ENCODE results near the gene MED12L. TPM values are rescaled to one million over a fixed set of nuclear protein-coding genes. Genes with fewer than 3 reads are reported as not detected.

Gene MED12L
- total RNA-seq: 1 to 10 TPM in 3 of 7 donors, under 1 TPM in 4; 0.65 to 2.4 (median 0.78) TPM
- polyA plus RNA-seq: under 1 TPM; 0.15 to 0.20 TPM
- long read RNA-seq, donor 1, partial matches to known transcripts: 0 of 5 reads
- long read RNA-seq, donor 1, other reads (novel, unspliced or antisense): 5 of 5 reads
- long read RNA-seq, donor 2: 0 reads
- long read RNA-seq, donor 3, partial matches to known transcripts: 0 of 2 reads
- long read RNA-seq, donor 3, other reads (novel, unspliced or antisense): 2 of 2 reads

GRCh38 chr3:151085227-151085888 is at the start of gene MED12L:
MED12L (plus strand) TSS chr3:151085664; CDS start chr3:151086927, 1,263 bp downstream.
- Histone ChIP-seq H3K36me3 (no peaks in the 10 kb centered on the region), H3K9me3 (no peaks in the 10 kb centered on the region), H3K4me1 (ENCODE audit: insufficient read depth) (peaks cover 3% of the 10 kb centered on the region), H3K4me3 (peak within 1 kb of the TSS; percentile 78), H3K27ac (peak within 1 kb of the TSS; percentile 42 to 69), H3K27me3 (no peaks in the 10 kb centered on the region)
- TF ChIP-seq CTCF (IDR thresholded peaks at IDR 0.05): no peak
- no peak for TF ChIP-seq EP300 (IDR thresholded peaks at IDR 0.05)
- TF ChIP-seq POLR2A (IDR thresholded peaks at IDR 0.05): no peak
- peak; percentile 59 to 81 (median 65) for DNase-seq
- intact Hi-C loops (cut with DNase I): no loop called here
- 0 to 1% (median 1%) methylated on average over 22 to 84 of the region's 84 CpGs for WGBS, 3 donors

GRCh38 chr3:151037746-151038477 is 47.6 kb upstream of the MED12L start:
- H3K27me3 ChIP-seq: no peaks in the 10 kb centered on the region
- no peak overlapping the region for H3K27ac ChIP-seq
- peaks cover 4% of the 10 kb centered on the region for H3K4me1 ChIP-seq (ENCODE audit: insufficient read depth)
- DNase-seq: peak; percentile 26 to 86 (median 72)
- no peak overlapping the region for H3K4me3 ChIP-seq
- WGBS, 3 donors: 5 to 7% (median 6%) methylated on average over 4 of the region's 4 CpGs
- intact Hi-C loops (cut with DNase I): no loop called here
- H3K36me3 ChIP-seq: no peaks in the 10 kb centered on the region
- TF ChIP-seq EP300 (IDR thresholded peaks at IDR 0.05) (no peak), CTCF (IDR thresholded peaks at IDR 0.05) (no peak), POLR2A (IDR thresholded peaks at IDR 0.05) (no peak)
- H3K9me3 ChIP-seq: no peaks in the 10 kb centered on the region

- H3K4me3 ChIP-seq: no peak overlapping the region
- H3K27me3 ChIP-seq: no peaks in the 10 kb centered on the region
- H3K9me3 ChIP-seq: no peaks in the 10 kb centered on the region
- no peak for TF ChIP-seq CTCF (IDR thresholded peaks at IDR 0.05)
- no peak for TF ChIP-seq EP300 (IDR thresholded peaks at IDR 0.05)
- no peak for TF ChIP-seq POLR2A (IDR thresholded peaks at IDR 0.05)
- H3K27ac ChIP-seq: no peak overlapping the region
- no peak for DNase-seq
- no peaks in the 10 kb centered on the region for H3K36me3 ChIP-seq
- H3K4me1 ChIP-seq (ENCODE audit: insufficient read depth): no peaks in the 10 kb centered on the region
- intact Hi-C loops (cut with DNase I): no loop called here
- WGBS, 3 donors: 92 to 98% (median 93%) methylated on average over 1 of the region's 1 CpG
Measured at GRCh38 chr3:151044706-151045105, 40.8 kb upstream of the MED12L start.

- no peak for TF ChIP-seq POLR2A (IDR thresholded peaks at IDR 0.05)
- no peak overlapping the region for H3K27ac ChIP-seq
- no peaks in the 10 kb centered on the region for H3K4me1 ChIP-seq (ENCODE audit: insufficient read depth)
- H3K9me3 ChIP-seq: no peaks in the 10 kb centered on the region
- H3K27me3 ChIP-seq: no peaks in the 10 kb centered on the region
- intact Hi-C loops (cut with DNase I): no loop called here
- DNase-seq: no peak
- H3K4me3 ChIP-seq: no peak overlapping the region
- H3K36me3 ChIP-seq: no peaks in the 10 kb centered on the region
Measured at GRCh38 chr3:151047636-151048035, 37.8 kb upstream of the MED12L start.

Data from ovary (tissue), 10 donors.